HT1080 (cell line): ENCODE results near the gene CASZ1. TPM values are rescaled to one million over a fixed set of nuclear protein-coding genes. Genes with fewer than 3 reads are reported as not detected.

ENCODE experiments used
- DNase-seq: peaks from one replicate; pipeline ENCODE4 v3.0.0-alpha.2; 2015; ENCODE audit warnings: low read depth
- total RNA-seq: library from RNA; depleted of rRNA; stranded (reverse); fragments of >200 nt; shearing (Covaris generic); gene quantifications from 2 replicates; pipeline ENCODE4 v1.2.3, GENCODE V29; 2014

CASZ1 gene
- total RNA-seq, 1 experiment from 2014 or later: 1.7 TPM

DNA sequence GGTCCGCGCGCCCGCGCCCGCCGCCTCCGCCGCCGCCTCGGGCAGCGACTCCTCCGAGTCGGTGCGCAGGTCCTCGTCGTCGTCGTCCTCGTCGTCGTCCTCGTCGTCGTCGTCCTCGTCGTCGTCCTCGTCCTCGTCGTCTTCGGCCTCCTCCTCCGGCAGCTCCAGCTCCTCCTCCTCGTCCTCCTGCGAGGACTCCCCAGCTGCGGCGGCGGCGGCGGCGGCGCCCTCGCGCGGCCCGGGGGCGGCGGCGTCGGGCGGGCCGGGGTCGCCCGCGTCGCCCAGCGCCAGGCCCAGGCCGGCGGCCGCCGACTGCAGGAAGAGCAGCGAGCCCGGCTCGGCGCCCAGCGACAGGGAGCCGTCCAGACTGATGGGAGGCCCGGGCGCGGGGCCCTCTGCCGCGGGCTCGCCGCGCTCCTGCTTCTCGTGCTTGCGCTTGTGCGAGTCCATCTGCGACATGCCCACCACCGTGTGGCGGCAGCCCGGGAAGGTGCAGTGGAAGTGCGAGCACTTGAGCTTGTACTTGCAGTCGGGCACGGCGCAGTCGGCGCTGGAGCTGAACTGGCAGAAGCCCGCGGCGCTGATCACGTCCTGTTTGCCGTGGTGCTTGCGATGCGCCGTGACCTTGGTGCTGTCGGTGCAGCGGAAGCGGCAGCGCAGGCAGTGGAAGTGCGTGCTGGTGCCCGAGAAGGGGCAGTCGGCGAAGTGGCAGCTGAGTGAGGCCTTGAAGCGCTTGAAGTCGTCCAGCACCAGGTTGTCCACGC is 157.3 kb downstream of the CASZ1 start:
- no peak for DNase-seq

DNA sequence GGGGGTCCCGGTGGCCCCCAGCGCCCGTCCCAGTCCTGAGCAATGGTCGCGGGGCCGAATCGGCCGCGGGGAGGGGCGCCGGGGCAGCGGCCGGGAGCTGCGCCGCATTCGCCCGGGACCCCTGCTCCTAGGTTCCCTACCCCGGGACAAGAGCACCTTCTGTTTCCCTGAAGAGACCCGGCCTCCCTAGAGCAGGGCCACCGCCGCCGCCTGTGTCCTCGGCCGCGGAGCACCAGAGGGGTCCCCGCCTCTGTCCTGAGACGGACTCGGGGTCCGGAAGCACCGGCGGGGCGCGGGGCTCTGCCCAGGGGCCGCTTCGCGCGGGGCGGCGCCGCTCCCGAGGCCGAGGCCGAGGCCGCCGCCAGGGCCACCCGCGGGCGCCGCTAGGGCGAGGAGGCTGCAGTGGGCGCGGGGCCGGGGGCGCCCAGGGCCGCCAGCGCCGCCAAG is 157.9 kb downstream of the CASZ1 start:
- no peak for DNase-seq

- DNase-seq: no peak
These were observed 158.4 kb downstream of the CASZ1 start for GRCh38 chr1:10637834-10638558.

GRCh38 chr1:10637400-10637799 is 159.0 kb downstream of the CASZ1 start:
- no peak for DNase-seq

DNA sequence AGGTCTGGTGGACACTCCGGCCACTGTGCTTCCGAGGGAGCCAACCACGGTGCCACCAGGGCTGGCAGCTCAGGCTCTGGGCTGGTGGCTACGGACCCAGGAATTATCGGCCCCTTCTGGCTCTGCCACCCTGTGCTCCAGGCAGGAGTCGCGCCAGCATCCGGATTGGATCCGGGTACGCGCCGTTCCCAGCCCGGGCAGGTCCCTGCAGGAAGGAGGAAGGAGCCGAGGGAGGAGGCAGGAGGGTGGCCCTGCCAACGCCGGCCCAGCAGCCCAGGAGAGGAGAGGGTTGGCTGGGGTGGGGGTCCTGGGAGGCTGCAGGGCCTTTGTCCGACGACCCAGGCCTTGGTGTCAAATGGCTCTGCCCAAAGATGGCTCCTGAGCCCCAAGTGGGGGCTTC is 160.5 kb downstream of the CASZ1 start:
- DNase-seq: no peak

DNA sequence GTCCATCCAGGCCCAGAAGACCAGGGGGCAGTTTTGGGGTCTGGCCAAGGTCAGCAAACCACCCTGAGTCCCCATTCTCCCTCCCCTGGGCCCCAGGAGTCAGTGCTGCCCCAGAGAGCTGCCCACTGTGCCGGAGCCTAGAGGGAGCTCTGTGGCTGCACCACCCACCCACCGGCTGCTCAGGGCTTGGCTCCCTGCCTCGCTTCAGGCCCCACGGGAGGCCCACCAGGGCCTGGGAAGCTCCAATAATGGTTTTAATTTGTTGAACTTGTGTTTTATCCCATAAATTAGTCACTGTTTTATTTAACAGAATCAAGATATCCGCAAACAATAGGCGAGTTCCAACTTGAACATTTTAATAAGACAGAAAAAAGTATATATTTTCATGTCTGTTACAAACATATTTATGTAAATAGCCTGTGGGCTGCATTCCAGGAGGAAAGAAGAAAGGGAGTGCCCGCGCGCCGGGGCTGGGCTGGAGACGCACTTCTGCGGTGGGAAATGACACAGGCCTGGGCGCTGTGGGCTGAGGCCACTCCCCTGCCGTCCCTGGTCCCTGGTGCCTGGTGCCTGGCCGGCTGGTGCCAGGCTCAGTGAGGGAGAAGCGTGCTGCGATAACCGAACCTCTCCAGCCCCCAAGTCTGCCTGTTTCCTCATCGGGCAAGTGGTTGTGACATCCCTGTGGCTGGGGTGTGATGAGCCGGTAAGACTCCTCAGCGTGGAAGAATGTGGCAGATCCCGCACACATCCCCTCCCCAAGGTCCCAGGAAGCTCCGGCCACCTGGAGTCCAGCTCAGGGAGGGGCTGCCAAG is 161.2 kb downstream of the CASZ1 start:
- no peak for DNase-seq

DNA sequence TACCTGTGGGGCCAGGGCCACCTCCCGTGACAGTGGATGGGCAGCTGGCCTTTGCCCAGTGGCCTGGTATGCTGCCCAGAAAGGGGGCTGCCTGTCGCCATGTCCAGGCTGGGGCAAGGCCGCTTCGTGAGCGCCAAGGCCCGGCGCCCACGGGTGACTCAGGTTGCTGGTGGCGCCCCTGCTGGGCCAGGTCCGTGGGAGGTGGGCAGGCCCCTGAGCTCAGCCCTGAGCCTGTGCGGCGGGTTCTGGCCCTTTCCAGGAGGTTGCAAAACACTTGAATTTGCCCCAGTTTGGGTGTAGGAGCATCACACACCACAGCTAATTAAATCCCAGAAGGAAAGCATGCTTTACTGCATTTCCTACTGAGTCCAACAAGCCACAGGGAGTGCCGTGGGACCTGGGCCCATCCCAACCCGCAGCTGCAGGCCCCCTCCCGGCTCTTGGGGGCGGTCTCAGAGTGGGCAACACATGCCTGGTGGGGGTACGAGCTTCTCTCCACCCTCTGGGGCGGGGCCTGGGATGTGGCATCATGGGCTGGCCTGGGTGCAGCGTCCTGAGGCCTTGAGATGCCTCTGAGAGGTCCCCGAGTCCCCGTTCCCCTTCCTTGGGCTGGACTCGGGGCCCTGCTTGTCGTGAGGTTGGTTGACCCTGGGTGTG is 161.9 kb downstream of the CASZ1 start:
- no peak for DNase-seq

DNA sequence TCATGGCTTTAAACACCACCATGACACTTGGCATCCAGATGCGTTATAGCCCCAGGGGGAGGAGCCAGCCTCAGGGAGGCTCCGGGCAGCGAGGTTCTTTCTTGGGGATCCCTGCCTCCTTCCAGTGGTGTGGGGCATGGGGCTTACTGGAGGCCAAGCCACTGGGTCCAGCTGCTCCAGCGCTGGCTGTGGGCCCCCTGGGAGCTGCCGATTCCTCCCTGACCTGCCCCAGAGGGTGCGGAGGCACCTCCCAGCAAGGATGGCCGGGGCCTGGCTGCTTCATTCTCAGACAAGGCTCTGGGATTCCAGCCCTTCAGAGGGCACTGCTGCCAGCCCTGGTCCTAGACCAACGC is 162.4 kb downstream of the CASZ1 start:
- DNase-seq: no peak

GRCh38 chr1:10633416-10633815 is 163.0 kb downstream of the CASZ1 start:
- DNase-seq: no peak

DNA sequence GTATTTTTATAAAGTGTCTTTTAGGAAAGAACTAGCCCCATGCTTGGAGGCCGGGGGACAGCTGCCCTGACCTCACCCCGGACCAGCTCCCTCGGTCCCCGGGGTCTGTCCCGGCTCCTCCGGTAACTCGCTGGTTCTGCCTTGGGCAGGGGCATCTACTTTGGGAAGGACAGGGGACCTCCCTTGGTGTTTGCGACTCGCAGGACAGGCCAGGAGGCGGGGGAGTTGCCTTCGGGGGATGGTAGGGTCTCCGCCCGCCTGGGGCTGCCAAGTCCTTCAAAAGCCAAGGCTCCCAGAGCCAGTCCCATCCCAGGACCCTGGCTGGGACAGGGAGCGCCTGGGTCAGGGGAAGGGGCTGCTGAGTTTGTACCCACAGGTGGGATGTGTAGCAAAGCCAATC is 163.8 kb downstream of the CASZ1 start:
- no peak for DNase-seq

DNA sequence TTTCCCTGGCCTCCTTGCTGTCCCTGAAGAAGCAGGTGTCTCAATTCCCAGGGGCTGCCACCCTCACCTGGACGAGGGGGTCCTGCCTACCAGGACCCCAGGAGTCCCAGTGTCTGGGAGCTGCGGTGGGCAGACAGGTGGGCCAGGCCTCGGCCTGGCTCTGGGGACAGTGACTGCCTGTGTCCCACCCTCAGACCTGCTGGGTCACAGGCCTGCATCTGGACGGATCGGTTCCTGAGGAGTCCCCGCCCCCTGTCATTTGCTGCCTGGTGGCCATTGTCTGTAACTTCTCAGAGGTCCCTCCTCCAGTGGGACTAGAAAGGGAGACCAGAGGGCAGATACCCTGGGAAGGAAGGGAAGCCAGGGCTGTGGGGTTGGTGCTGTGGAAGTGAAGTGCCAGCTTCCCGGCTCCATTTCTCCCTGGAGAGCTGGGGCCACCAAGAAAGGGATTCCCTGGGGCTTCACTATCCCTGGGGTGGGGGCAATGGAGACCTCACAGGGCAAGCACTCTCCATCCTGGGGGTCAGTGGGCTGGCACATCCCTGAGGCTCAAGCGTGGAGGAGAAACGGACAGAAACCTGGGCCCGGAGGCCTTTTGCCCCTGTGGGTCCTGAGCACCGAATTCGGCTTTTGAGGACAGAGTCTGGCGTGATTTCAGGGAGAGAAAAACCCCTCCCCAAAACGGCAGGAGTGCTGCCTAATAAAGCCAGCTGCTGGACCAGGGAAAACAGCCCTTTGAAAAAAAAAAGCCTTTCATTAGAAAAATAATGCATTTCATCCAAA is 164.4 kb downstream of the CASZ1 start:
- DNase-seq: no peak

GRCh38 chr1:10631121-10631810 is 165.2 kb downstream of the CASZ1 start:
- DNase-seq: no peak

- no peak for DNase-seq
These were observed 165.8 kb downstream of the CASZ1 start for GRCh38 chr1:10630661-10631120.

- no peak for DNase-seq
These were observed 166.5 kb downstream of the CASZ1 start for GRCh38 chr1:10629816-10630571.

GRCh38 chr1:10629091-10629815 is 167.2 kb downstream of the CASZ1 start:
- no peak for DNase-seq

DNA sequence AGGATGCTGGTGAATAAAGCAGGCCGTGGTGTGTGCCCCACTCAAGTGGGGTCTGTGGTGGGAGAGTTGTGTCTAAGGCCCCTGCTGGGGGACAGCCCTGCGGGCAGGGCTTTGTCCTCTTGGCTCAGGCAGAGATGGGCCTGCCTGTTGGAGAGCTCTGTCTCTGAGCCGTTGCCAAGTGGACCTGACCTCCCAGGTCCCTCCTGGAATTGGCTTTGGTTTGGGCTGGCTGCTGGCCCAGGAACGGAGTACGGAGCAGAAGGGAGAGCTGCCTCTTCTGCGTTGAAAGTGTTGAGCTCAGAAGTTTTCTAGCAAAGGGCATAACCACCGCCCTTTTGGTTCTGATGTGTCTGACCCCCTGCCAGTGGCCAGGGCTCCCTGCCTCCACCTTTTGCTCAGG is 167.8 kb downstream of the CASZ1 start:
- no peak for DNase-seq

DNA sequence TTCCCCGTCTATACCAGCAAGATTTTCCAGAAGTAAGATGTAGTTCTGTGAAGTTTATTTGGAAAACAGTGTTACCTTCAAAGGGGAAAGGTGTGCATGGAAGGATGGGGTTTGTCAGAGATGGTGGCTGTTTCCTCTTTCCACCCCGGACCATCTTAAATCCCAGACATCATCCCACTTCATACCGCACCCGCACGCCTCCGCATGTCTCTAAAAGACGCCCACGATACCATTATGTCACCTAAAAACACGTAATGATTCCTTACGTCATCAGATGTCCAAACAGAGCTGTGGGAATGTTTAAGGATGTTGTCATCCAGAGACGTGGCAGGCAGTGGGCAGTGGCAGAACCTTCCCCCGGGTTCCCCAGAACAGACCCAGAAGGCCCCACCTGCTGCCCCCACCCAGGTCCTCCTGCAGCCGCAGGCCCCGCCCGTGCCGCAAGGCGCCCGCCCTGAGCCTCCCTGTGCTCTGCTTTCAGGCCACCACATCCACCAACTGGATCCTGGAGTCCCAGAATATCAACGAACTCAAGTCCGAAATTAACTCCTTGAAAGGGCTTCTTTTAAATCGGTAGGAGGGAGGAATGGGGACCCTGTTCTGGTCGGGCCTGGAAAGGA is 169.5 kb downstream of the CASZ1 start:
- DNase-seq: no peak

DNA sequence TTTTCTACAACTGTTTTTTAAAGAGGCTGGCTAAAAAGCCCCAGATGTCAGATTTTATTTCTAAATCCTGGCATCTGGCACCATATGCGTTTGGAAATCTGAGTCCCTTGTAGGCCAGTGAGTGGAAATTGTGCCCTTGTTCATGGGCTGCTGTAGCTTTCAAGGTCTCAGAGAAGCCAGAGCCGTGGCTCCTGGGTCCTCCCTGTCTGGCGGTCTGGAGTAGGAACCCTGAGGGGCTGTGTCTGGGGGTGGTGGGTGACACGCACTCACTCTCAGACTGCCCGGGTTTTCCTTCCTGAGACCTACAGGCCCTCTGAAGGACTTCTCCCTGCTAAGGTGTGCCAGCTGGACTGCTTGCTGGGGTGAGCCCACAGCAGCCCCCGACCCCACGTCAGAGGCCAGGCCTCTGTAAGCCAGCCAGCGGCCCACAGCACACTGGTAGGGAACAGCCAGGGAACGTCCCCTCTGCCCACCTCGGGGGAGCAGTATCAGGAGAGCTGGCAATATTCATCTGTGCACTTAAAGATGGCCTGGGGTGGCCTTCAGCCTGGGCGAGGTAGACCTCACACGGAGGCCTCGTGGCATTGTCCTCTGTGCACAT is 170.2 kb downstream of the CASZ1 start:
- DNase-seq: no peak
